H1 (cell line): Measurements from ENCODE around the gene STAT5A. TPM values are rescaled to one million over a fixed set of nuclear protein-coding genes. Genes with fewer than 3 reads are reported as not detected.

Experiments used
- CBX5 ChIP-seq: fragments of 300-800, 300-1000 bp; sonication (generic); IDR thresholded peaks from 2 replicates; pipeline ENCODE4 v1.7.1; 2016; ENCODE audit warnings: antibody characterized with exemption, low read length, low read depth
- EP300 ChIP-seq, 2 experiments: IDR thresholded peaks; 1 replicate in 1 of 2; 2 replicates in 1 of 2; pipeline ENCODE4 v1.6.1; 2011 to 2012; ENCODE audit warnings: low read depth in 2 of 2, low read length in 2 of 2, mild to moderate bottlenecking in 2 of 2, borderline replicate concordance in 1 of 2, inconsistent platforms in 1 of 2, moderate library complexity in 1 of 2
- KDM4A ChIP-seq: IDR thresholded peaks from one replicate; pipeline ENCODE4 v1.7.1; 2012; ENCODE audit warnings: low read depth, mild to moderate bottlenecking, moderate library complexity, low read length, inconsistent platforms; ENCODE audit not compliant: severe bottlenecking
- POLR2AphosphoS5 ChIP-seq: IDR thresholded peaks from 2 replicates; pipeline ENCODE4 v1.6.1; 2011; ENCODE audit warnings: low read depth, low read length
- SIRT6 ChIP-seq: IDR thresholded peaks from one replicate; pipeline ENCODE4 v1.7.1; 2012; ENCODE audit warnings: low read length, inconsistent platforms
- SIX5 ChIP-seq: IDR thresholded peaks from 2 replicates; pipeline ENCODE4 v1.6.1; 2011; ENCODE audit warnings: mild to moderate bottlenecking, low read depth, low read length
- SUZ12 ChIP-seq: fragments of 200-600 bp; sonication (generic); IDR thresholded peaks from 2 replicates; pipeline ENCODE4 v1.6.1; 2012; ENCODE audit warnings: mild to moderate bottlenecking, inconsistent platforms, low read length, moderate library complexity, mixed read lengths
- TBP ChIP-seq: IDR thresholded peaks from 2 replicates; pipeline ENCODE4 v1.6.1; 2011; ENCODE audit warnings: low read depth, low read length, improper control_type of control experiment
- TCF12 ChIP-seq: IDR thresholded peaks from 2 replicates; pipeline ENCODE4 v1.6.1; 2011; ENCODE audit warnings: low read depth, mild to moderate bottlenecking, low read length
- polyA plus RNA-seq, 7 experiments: library from polyadenylated mRNA; depleted of rRNA in 3 of 7; stranded (reverse) in 5 of 7; unstranded in 2 of 7; fragments of >200 nt in 5 of 7; fragments of 200-250 nt in 2 of 7; gene quantifications; 1 replicate in 5 of 7; 2 replicates in 1 of 7; 4 replicates in 1 of 7; pipeline versions ENCODE4 v1.2.1 to v1.2.3, GENCODE V29; 2011 to 2013; ENCODE audit warnings: missing spikeins in 2 of 7, mixed read lengths in 2 of 7
- total RNA-seq: library from RNA; stranded (reverse); fragmentation: NEBNext Ultra II Directional; extraction: Animal tissue kit (Norgen Biotek cat#: 25700); gene quantifications from 2 replicates; pipeline ENCODE4 v1.2.1, GENCODE V29; 2021

The STAT5A gene
- total and polyA plus RNA-seq, 2 of the 8 experiments (the other 6 are each of a cell fraction or from before 2014, with no cell fraction given), result 4.2 to 5.4 TPM

GRCh38 chr17:42266918-42267766 lies 21.2 kb upstream of the STAT5A start (continued):
- TF ChIP-seq EP300 (IDR thresholded peaks at IDR 0.05; ENCODE audit: borderline replicate concordance in 1 of 2, low read depth in 2 of 2, low read length in 2 of 2), result no peak
- TF ChIP-seq KDM4A, result no peak
- no peak for TF ChIP-seq POLR2AphosphoS5
- no peak for TF ChIP-seq TCF12
- no peak for TF ChIP-seq SUZ12
- no peak for TF ChIP-seq SIRT6
- TF ChIP-seq CBX5, result no peak
- TF ChIP-seq SIX5, result no peak
- no peak for TF ChIP-seq TBP
